Lower leg skin (tissue), 3 donors: Measurements from ENCODE around the gene HACL1.

Experiments used
- CTCF ChIP-seq, 3 donors: fragments of 450-650 bp; IDR thresholded peaks; one replicate each; pipeline ENCODE4 v1.5.1; 2016; ENCODE audit warnings: antibody characterized with exemption in 3 of 3, mild to moderate bottlenecking in 3 of 3, moderate library complexity in 2 of 3
- POLR2A ChIP-seq, 2 donors: fragments of 450-650 bp; IDR thresholded peaks; one replicate each; pipeline ENCODE4 v1.6.1; 2016 to 2017; ENCODE audit warnings: antibody characterized with exemption in 2 of 2, mild to moderate bottlenecking in 1 of 2, moderate library complexity in 1 of 2

DNA sequence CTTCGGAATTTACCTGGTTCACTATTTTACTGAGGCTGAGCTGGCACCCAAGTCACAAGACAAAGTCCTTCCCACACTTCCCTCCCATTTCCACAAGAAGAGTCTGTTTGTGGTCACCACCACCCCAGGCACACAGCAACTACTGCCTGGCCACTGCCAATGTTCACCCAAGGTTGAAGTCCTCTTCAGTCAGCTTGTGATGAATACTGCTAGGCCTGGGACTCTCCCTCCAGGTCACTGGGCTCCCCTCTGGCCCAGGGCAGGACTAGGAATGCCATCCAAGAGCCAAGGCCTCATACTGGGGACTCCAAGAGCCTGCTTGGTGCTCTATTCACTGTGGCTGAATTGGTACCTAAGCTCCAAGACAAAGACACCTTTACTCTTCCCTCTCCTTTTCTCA lies 49.5 kb downstream of the HACL1 start:
- no peak for TF ChIP-seq CTCF (IDR thresholded peaks at IDR 0.05)
- no peak for TF ChIP-seq POLR2A (IDR thresholded peaks at IDR 0.05)
